Caco-2 (cell line): Measurements from ENCODE around the gene CNTN3. TPM values are rescaled to one million over a fixed set of nuclear protein-coding genes. Genes with fewer than 3 reads are reported as not detected.

ENCODE experiments used
- BruUV-seq: library from RNA; stranded (reverse); fragments of 400-500 nt; replicated peaks from 2 replicates; lab custom pipeline; 2021; lab: Mats Ljungman, UMichigan
- CTCF ChIA-PET: fragments of 300-600 bp; sonication (Branson Sonifier 250); formaldehyde crosslinking; loops from one replicate; lab custom pipeline; 2022; ENCODE audit warnings: antibody characterized with exemption; lab: Charles Lee
- POLR2A ChIA-PET: fragments of 300-600 bp; sonication (Branson Sonifier 250); formaldehyde crosslinking; loops from one replicate; lab custom pipeline; 2022; ENCODE audit warnings: antibody characterized with exemption; lab: Charles Lee
- DNase-seq, 2 experiments: peaks; one replicate each; pipeline versions ENCODE4 v3.0.0 to v3.0.0-alpha.2; 2020 to 2022
- H3K27me3 ChIP-seq: replicated peaks from 2 replicates; pipeline ENCODE4 v1.6.0; 2011; ENCODE audit warnings: low read length; ENCODE audit not compliant: control insufficient read depth, insufficient read depth
- H3K36me3 ChIP-seq: 2 replicates; pipeline ENCODE4 v1.5.1; 2011; ENCODE audit warnings: low read length; ENCODE audit not compliant: control insufficient read depth, insufficient read depth
- H3K4me1 ChIP-seq: fragments of 250-450 bp; sonication (Bioruptor Pico); 2 replicates; pipeline ENCODE4 v1.5.1; 2020; ENCODE audit warnings: mild to moderate bottlenecking
- H3K4me3 ChIP-seq: 2 replicates; pipeline ENCODE4 v1.5.1; 2011; ENCODE audit warnings: low read depth, mild to moderate bottlenecking, control low read depth, low read length
- H3K9me3 ChIP-seq: fragments of 250-450 bp; sonication (Bioruptor Pico); 2 replicates; pipeline ENCODE4 v1.5.1; 2020; ENCODE audit warnings: mild to moderate bottlenecking, moderate library complexity
- H3K27ac Mint-ChIP-seq: one replicate; pipeline ENCODE4 v1.8.0; 2022; ENCODE audit warnings: mixed read lengths; ENCODE audit not compliant: unreplicated experiment
- H3K27me3 Mint-ChIP-seq: one replicate; pipeline ENCODE4 v1.8.0; 2022; ENCODE audit warnings: mixed read lengths; ENCODE audit not compliant: insufficient read depth, unreplicated experiment
- H3K36me3 Mint-ChIP-seq: one replicate; pipeline ENCODE4 v1.8.0; 2022; ENCODE audit warnings: mild to moderate bottlenecking, mixed read lengths; ENCODE audit not compliant: insufficient read depth, unreplicated experiment
- H3K4me1 Mint-ChIP-seq: one replicate; pipeline ENCODE4 v1.8.0; 2022; ENCODE audit warnings: low read depth, mixed read lengths; ENCODE audit not compliant: unreplicated experiment
- H3K4me3 Mint-ChIP-seq: one replicate; pipeline ENCODE4 v1.8.0; 2022; ENCODE audit warnings: mild to moderate bottlenecking, moderate library complexity, mixed read lengths; ENCODE audit not compliant: unreplicated experiment
- H3K9me3 Mint-ChIP-seq: one replicate; pipeline ENCODE4 v1.8.0; 2022; ENCODE audit warnings: mixed read lengths; ENCODE audit not compliant: unreplicated experiment
- intact Hi-C: fragments of 100-400 bp; cut with micrococcal nuclease; formaldehyde crosslinking; loops from one replicate; pipeline ENCODE4 v1.10.0; 2022; ENCODE audit not compliant: unreplicated experiment
- total RNA-seq: library from RNA; stranded (reverse); gene quantifications from 2 replicates; pipeline ENCODE4 v1.2.3, GENCODE V29; 2022
- TF ChIP-seq, protein P1 (sequence below), 2 experiments: fragments of 200-600 bp in 1 of 2; IDR thresholded peaks; 1 replicate in 1 of 2; 2 replicates in 1 of 2; pipeline versions ENCODE4 v1.5.1 to v1.8.0; 2011 to 2022; ENCODE audit warnings: antibody characterized with exemption in 1 of 2, control low read depth in 1 of 2, inconsistent platforms in 1 of 2, low read depth in 1 of 2, low read length in 1 of 2, mild to moderate bottlenecking in 1 of 2, moderate library complexity in 1 of 2; ENCODE audit not compliant: insufficient read depth in 1 of 2, severe bottlenecking in 1 of 2, unreplicated experiment in 1 of 2

The CNTN3 gene
- total RNA-seq, 1 experiment from 2014 or later = not detected

DNA sequence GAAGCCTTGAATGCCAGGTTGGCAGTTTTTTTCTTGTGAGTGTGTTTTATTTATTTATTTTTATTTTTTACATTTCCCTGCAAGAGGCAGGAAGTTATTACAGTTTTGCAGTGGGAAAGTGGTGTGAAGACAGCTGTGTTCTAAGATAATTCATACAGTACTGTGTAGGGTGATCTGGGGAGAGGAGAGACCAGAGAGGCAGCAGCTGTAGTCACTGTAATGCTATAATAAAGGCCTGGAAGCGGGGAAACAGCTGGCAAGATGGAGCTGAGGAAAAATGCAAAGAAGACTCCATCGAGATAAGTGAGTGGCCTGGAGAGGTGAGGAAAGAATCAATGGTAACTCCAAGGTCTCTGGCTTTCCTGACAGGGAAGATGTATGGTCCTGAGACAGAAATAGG lies 23.1 kb downstream of the CNTN3 start:
- H3K36me3 ChIP-seq = no peaks in the 10 kb centered on the region
- Mint-ChIP-seq H3K4me3 (no peak overlapping the region), H3K4me1 (no peaks in the 10 kb centered on the region), H3K27ac (no peak overlapping the region), H3K9me3 (no peaks in the 10 kb centered on the region), H3K27me3 (no peaks in the 10 kb centered on the region), H3K36me3 (no peaks in the 10 kb centered on the region)
- TF ChIP-seq, protein P1, sequence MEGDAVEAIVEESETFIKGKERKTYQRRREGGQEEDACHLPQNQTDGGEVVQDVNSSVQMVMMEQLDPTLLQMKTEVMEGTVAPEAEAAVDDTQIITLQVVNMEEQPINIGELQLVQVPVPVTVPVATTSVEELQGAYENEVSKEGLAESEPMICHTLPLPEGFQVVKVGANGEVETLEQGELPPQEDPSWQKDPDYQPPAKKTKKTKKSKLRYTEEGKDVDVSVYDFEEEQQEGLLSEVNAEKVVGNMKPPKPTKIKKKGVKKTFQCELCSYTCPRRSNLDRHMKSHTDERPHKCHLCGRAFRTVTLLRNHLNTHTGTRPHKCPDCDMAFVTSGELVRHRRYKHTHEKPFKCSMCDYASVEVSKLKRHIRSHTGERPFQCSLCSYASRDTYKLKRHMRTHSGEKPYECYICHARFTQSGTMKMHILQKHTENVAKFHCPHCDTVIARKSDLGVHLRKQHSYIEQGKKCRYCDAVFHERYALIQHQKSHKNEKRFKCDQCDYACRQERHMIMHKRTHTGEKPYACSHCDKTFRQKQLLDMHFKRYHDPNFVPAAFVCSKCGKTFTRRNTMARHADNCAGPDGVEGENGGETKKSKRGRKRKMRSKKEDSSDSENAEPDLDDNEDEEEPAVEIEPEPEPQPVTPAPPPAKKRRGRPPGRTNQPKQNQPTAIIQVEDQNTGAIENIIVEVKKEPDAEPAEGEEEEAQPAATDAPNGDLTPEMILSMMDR (IDR thresholded peaks at IDR 0.05; ENCODE audit: insufficient read depth in 1 of 2, low read depth in 1 of 2, low read length in 1 of 2, severe bottlenecking in 1 of 2, unreplicated experiment in 1 of 2) = no peak
- no peaks in the 10 kb centered on the region for H3K27me3 ChIP-seq
- BruUV-seq = no TSS peak
- ChIA-PET POLR2A (no interaction called here), CTCF (no interaction called here)
- no peaks in the 10 kb centered on the region for H3K9me3 ChIP-seq
- H3K4me1 ChIP-seq = no peaks in the 10 kb centered on the region
- DNase-seq = no peak
- intact Hi-C loops = no loop called here
- H3K4me3 ChIP-seq = no peak overlapping the region

DNA sequence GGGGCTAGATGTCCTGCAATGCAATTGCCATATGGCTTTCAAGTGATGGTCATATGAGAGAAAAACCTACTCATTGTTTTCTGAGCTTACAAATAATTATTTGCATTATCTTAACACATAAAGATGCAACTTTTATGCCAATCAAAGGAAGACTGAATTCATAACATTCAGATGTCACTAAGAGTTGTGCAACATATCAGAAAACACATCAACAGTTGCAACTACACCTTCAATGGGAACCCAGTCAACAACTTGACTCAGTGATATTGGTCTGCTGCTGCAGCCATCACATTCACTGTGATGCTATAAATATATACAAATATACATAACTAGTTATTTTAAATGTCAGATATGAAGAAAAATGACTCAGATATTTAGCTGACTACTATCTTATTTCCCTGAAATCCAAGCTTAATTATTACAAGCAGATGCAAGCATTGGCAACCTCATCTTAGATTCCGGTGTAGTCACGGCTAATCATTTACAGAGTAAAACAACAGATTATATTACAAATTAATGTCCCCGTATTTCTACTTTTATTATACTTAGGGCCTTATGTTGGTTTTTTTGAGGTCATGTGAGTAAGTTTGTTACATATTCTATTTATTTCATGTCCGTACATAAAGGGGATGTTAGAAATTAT lies 23.7 kb downstream of the CNTN3 start:
- H3K4me1 Mint-ChIP-seq = no peaks in the 10 kb centered on the region
- POLR2A ChIA-PET = no interaction called here

DNA sequence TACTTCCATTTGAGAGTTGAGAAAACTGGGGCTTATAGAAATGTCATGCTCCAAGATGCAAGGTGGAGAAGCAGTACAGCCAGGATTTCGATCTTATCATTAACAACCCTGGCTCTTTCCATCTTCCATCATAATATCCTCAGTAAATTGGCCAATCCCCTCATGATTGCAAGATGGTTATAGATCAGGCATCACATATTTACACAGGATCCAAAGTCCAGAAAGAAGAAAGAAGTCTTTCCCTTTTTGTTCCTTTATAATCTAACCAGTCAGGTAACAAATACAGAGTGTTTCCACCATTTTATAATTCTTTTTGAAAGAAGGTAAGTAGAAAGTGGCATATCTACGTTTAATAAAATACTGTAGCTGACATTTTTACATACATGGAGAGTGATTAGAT lies 29.7 kb downstream of the CNTN3 start:
- no peaks in the 10 kb centered on the region for H3K9me3 ChIP-seq
- H3K27ac Mint-ChIP-seq = no peak overlapping the region
- intact Hi-C loops = no loop called here
- H3K4me3 ChIP-seq = no peak overlapping the region
- H3K4me1 ChIP-seq = no peaks in the 10 kb centered on the region
- POLR2A ChIA-PET = no interaction called here
- H3K27me3 ChIP-seq = no peaks in the 10 kb centered on the region
- no peak for DNase-seq
- BruUV-seq = no TSS peak
- H3K9me3 Mint-ChIP-seq = no peaks in the 10 kb centered on the region
- H3K36me3 ChIP-seq = no peaks in the 10 kb centered on the region
- H3K27me3 Mint-ChIP-seq = no peaks in the 10 kb centered on the region
- TF ChIP-seq, protein P1 (IDR thresholded peaks at IDR 0.05; ENCODE audit: insufficient read depth in 1 of 2, low read depth in 1 of 2, low read length in 1 of 2, severe bottlenecking in 1 of 2, unreplicated experiment in 1 of 2) = no peak
- no peaks in the 10 kb centered on the region for H3K36me3 Mint-ChIP-seq
- H3K4me1 Mint-ChIP-seq = no peaks in the 10 kb centered on the region
- CTCF ChIA-PET = no interaction called here
- H3K4me3 Mint-ChIP-seq = no peak overlapping the region

More for the DNA sequence above, 23.7 kb downstream of the CNTN3 start:
- Histone ChIP-seq H3K36me3 (no peaks in the 10 kb centered on the region), H3K27me3 (no peaks in the 10 kb centered on the region), H3K9me3 (no peaks in the 10 kb centered on the region), H3K4me3 (no peak overlapping the region), H3K4me1 (no peaks in the 10 kb centered on the region)
- no TSS peak for BruUV-seq
- no peaks in the 10 kb centered on the region for H3K36me3 Mint-ChIP-seq
- no peaks in the 10 kb centered on the region for H3K27me3 Mint-ChIP-seq
- H3K4me3 Mint-ChIP-seq = no peak overlapping the region
- CTCF ChIA-PET = no interaction called here
- H3K27ac Mint-ChIP-seq = no peak overlapping the region
- TF ChIP-seq, protein P1 (IDR thresholded peaks at IDR 0.05; ENCODE audit: insufficient read depth in 1 of 2, low read depth in 1 of 2, low read length in 1 of 2, severe bottlenecking in 1 of 2, unreplicated experiment in 1 of 2) = no peak
- intact Hi-C loops = no loop called here
- no peaks in the 10 kb centered on the region for H3K9me3 Mint-ChIP-seq
- DNase-seq = no peak
